Brain microvascular endothelial cell (primary cell): Measurements from ENCODE around the gene RAP1GAP.

Experiments used
- DNase-seq: peaks from one replicate; pipeline ENCODE4 v3.0.0-alpha.2; 2020
- H3K27ac ChIP-seq: fragments of 250-450 bp; sonication (Bioruptor Pico); 2 replicates; pipeline ENCODE4 v1.5.1; 2020; ENCODE audit warnings: mild to moderate bottlenecking, moderate library complexity
- H3K27me3 ChIP-seq: fragments of 250-450 bp; sonication (Bioruptor Pico); replicated peaks from 2 replicates; pipeline ENCODE4 v1.5.1; 2020; ENCODE audit warnings: mild to moderate bottlenecking
- H3K36me3 ChIP-seq: fragments of 250-450 bp; sonication (Bioruptor Pico); replicated peaks from 2 replicates; pipeline ENCODE4 v1.5.1; 2020; ENCODE audit warnings: mild to moderate bottlenecking
- H3K4me3 ChIP-seq: 2 replicates; pipeline ENCODE4 v1.5.1; 2011; ENCODE audit warnings: low read depth, mild to moderate bottlenecking, control low read depth, low read length, moderate library complexity
- in situ Hi-C: cut with HindIII; loops from 2 replicates; pipeline ENCODE4 v1.10.0; 2017; ENCODE audit warnings: low sequenced_read_pairs, low pct_ligation_motif_present
- TF ChIP-seq, protein P1 (sequence below): IDR thresholded peaks from 2 replicates; pipeline ENCODE4 v1.5.1; 2011; ENCODE audit warnings: low read depth, mild to moderate bottlenecking, moderate library complexity, low read length, control low read depth, inconsistent platforms; ENCODE audit errors: missing control alignments

The RAP1GAP gene

DNA sequence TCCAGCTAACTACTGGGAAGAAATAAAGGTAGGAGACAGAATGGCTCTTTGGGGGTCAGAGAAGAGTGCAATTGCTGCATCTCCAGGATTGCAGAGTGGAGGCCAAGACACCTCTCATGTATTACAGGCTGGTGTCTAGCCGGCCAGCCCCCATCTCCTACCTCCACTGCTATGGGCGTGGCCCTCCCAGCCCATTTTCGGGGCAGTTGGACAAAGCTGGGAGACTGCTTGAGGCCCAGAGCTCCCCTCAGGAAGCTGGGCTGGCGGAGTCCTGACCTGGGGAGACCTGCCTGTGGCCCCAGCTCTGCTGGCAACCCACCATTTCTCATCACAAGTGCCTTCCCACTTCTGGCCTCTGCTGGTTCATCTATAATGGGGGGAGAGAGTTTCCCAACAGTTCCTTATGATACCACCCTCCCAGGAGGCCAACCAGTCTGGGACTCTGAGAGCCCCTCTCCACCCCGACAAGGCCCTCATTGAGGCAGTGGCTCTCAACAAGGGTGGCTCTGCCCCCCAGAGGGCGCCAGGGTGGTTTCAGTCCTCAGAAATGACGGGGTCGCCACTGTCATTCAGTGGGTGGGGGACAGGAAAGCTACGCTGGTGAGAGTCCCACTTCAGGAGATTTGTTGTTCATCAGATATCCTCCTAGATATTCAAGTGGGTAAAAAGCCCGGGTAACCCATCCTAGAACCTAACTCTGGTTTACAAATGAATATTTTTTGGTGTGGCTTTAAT, 11.5 kb downstream of the RAP1GAP start:
- DNase-seq: no peak
- Histone ChIP-seq H3K4me3 (no peak overlapping the region), H3K36me3 (no peaks in the 10 kb centered on the region), H3K27me3 (peaks cover 13% of the 10 kb centered on the region), H3K27ac (no peak overlapping the region)
- in situ Hi-C loops: no loop called here
- TF ChIP-seq, protein P1, sequence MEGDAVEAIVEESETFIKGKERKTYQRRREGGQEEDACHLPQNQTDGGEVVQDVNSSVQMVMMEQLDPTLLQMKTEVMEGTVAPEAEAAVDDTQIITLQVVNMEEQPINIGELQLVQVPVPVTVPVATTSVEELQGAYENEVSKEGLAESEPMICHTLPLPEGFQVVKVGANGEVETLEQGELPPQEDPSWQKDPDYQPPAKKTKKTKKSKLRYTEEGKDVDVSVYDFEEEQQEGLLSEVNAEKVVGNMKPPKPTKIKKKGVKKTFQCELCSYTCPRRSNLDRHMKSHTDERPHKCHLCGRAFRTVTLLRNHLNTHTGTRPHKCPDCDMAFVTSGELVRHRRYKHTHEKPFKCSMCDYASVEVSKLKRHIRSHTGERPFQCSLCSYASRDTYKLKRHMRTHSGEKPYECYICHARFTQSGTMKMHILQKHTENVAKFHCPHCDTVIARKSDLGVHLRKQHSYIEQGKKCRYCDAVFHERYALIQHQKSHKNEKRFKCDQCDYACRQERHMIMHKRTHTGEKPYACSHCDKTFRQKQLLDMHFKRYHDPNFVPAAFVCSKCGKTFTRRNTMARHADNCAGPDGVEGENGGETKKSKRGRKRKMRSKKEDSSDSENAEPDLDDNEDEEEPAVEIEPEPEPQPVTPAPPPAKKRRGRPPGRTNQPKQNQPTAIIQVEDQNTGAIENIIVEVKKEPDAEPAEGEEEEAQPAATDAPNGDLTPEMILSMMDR: peak; percentile 26

DNA sequence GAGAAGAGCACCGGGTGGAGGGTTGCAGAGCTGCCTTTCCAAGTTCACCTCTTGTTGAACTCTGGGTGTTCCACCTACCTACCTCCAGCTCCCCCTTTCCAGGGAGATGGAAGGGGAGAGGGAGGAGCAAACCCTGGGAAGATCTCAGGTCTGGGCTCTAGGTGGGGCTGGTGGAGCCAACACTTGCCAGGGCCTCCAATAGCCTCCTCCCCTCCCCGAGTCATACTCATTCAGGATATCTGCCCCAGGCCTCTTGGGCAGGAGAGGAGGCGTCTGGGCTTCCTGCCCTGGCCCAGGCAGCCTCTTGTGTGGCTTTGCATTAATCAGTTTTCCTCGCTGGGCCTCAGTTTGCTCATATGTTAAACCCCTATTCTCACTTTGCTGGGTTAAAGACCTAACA, 13.4 kb downstream of the RAP1GAP start:
- Histone ChIP-seq H3K36me3 (no peaks in the 10 kb centered on the region), H3K27me3 (peaks cover 26% of the 10 kb centered on the region), H3K27ac (no peak overlapping the region), H3K4me3 (no peak overlapping the region)
- in situ Hi-C loops: no loop called here
- DNase-seq: no peak
- TF ChIP-seq, protein P1: peak; percentile 35

DNA sequence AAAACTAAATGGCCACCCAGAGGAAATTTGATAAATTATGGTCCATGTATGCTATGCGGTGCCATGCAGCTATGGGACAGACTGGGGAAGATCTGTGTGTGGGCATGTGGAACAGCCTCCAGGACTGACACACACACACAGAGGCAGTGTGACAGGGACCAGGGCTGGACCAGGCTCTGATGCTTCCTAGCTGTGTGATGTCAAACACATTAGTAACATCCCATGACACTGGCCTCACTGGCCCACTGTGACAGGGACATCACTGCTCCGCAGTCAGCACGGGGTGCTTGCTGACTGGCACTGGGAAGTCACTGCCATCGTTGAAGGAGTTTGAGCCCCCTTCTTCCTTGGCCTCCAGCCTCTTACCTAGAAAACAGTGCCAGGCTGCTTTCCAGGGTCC, 13.9 kb downstream of the RAP1GAP start:
- Histone ChIP-seq H3K4me3 (no peak overlapping the region), H3K36me3 (no peaks in the 10 kb centered on the region), H3K27me3 (peaks cover 31% of the 10 kb centered on the region), H3K27ac (no peak overlapping the region)
- DNase-seq: no peak
- in situ Hi-C loops: no loop called here
- TF ChIP-seq, protein P1: no peak

DNA sequence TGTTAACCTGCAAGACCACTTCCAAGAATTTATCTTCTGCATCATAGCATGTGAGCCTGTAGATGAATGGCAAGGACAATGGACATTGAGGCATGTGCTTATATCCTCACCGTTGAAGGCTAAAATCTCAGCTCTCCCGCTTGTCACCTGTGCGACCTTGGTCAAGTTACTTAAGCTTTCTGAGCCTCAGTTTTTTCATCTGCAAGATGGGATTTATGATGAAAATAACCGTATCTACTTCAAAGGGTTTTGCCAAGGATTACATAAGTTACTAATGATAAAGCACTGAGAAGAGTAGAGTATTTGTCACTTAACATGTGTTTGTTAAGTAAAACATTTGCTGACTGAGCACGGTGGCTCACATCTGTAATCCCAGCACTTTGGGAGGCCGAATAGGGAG, 14.9 kb downstream of the RAP1GAP start:
- H3K4me3 ChIP-seq: no peak overlapping the region
- in situ Hi-C loops: no loop called here
- no peak for DNase-seq
- TF ChIP-seq, protein P1: no peak
- no peak overlapping the region for H3K27ac ChIP-seq
- H3K36me3 ChIP-seq: no peaks in the 10 kb centered on the region
- H3K27me3 ChIP-seq: peaks cover 25% of the 10 kb centered on the region

DNA sequence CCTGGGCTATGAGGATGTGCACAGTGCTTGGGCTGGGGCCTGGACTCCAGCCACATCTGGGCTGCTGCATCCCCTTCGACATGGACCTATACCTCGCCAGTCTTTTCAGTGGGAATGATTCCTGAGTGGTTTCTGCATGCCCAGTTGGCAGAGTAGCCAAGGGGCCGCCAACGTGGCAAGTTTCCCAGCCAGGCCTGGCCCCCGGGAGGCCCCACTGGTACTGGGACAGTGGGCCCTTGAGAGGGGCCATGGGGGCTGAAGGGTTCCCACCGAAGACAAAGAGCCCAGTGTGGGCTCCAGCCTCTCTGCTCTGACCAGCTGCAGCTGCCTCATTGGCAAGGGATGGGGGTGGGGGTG, 15.4 kb downstream of the RAP1GAP start:
- Histone ChIP-seq H3K36me3 (no peaks in the 10 kb centered on the region), H3K27me3 (peaks cover 25% of the 10 kb centered on the region), H3K27ac (no peak overlapping the region), H3K4me3 (no peak overlapping the region)
- DNase-seq: no peak
- TF ChIP-seq, protein P1: no peak
- in situ Hi-C loops: no loop called here
